OCI-LY1 (cell line): ENCODE data around the gene ITPRIPL2.

Source experiments
- H2AFZ ChIP-seq: fragments of 200-600 bp; sonication (generic), shearing (Covaris generic); 2 replicates; pipeline ENCODE4 v1.6.0; 2014; ENCODE audit warnings: antibody characterized with exemption, mild to moderate bottlenecking, low read length
- H3F3A ChIP-seq: fragments of 200-600 bp; sonication (generic), shearing (Covaris generic); 2 replicates; pipeline ENCODE4 v1.6.0; 2014; ENCODE audit warnings: mild to moderate bottlenecking, antibody characterized with exemption, low read length, moderate library complexity; ENCODE audit not compliant: insufficient read depth
- H3K27ac ChIP-seq: fragments of 200-600 bp; sonication (generic); 2 replicates; pipeline ENCODE4 v1.5.1; 2014; ENCODE audit warnings: low read length, mixed run types, mild to moderate bottlenecking, low read depth; ENCODE audit not compliant: poor library complexity, severe bottlenecking
- H3K27me3 ChIP-seq: fragments of 200-600 bp; sonication (generic); 2 replicates; pipeline ENCODE4 v1.6.0; 2014; ENCODE audit warnings: antibody characterized with exemption, mild to moderate bottlenecking, low read length, moderate library complexity; ENCODE audit not compliant: insufficient read depth
- H3K36me3 ChIP-seq: fragments of 200-600 bp; sonication (generic); 2 replicates; pipeline ENCODE4 v1.6.1; 2014; ENCODE audit warnings: mild to moderate bottlenecking, antibody characterized with exemption, low read length, moderate library complexity, mixed read lengths; ENCODE audit not compliant: insufficient read depth
- H3K4me1 ChIP-seq: fragments of 200-600 bp; sonication (generic); 2 replicates; pipeline ENCODE4 v1.5.1; 2014; ENCODE audit warnings: mild to moderate bottlenecking, low read length, moderate library complexity; ENCODE audit not compliant: insufficient read depth, severe bottlenecking
- H3K4me2 ChIP-seq: fragments of 200-600 bp; sonication (generic), shearing (Covaris generic); 2 replicates; pipeline ENCODE4 v1.6.1; 2014; ENCODE audit warnings: low read length
- H3K4me3 ChIP-seq: fragments of 200-600 bp; sonication (generic); 2 replicates; pipeline ENCODE4 v1.5.1; 2014; ENCODE audit warnings: low read length, low read depth, mild to moderate bottlenecking, mixed read lengths; ENCODE audit not compliant: poor library complexity, severe bottlenecking
- H3K79me2 ChIP-seq: fragments of 200-600 bp; shearing (Covaris generic); 2 replicates; pipeline ENCODE4 v1.6.1; 2016; ENCODE audit warnings: mixed run types, low read length, mixed read lengths; ENCODE audit not compliant: insufficient read depth
- H3K9ac ChIP-seq: fragments of 200-600 bp; sonication (generic), shearing (Covaris generic); 2 replicates; pipeline ENCODE4 v1.6.1; 2014; ENCODE audit warnings: mild to moderate bottlenecking, low read length, mixed read lengths
- H3K9me2 ChIP-seq: fragments of 200-600 bp; sonication (generic), shearing (Covaris generic); 2 replicates; pipeline ENCODE4 v1.6.1; 2014; ENCODE audit warnings: low read depth, mild to moderate bottlenecking, low read length, mixed read lengths
- H3K9me3 ChIP-seq: fragments of 200-600 bp; shearing (Covaris generic); 2 replicates; pipeline ENCODE4 v1.6.1; 2014; ENCODE audit warnings: low read length, mixed read lengths
- H4K20me1 ChIP-seq: fragments of 200-600 bp; sonication (generic), shearing (Covaris generic); 2 replicates; pipeline ENCODE4 v1.6.0; 2016; ENCODE audit warnings: mild to moderate bottlenecking, low read length; ENCODE audit not compliant: insufficient read depth
- EZH2 ChIP-seq: fragments of 200-600 bp; sonication (generic), shearing (Covaris generic); IDR thresholded peaks from 2 replicates; pipeline ENCODE4 v1.8.0; 2017; ENCODE audit warnings: borderline replicate concordance, mixed run types, mild to moderate bottlenecking, antibody characterized with exemption, low read length, moderate library complexity, mixed read lengths
- TF ChIP-seq, protein P1 (sequence below): fragments of 200-600 bp; sonication (generic), shearing (Covaris generic); IDR thresholded peaks from 2 replicates; pipeline ENCODE4 v1.5.1; 2017; ENCODE audit warnings: mild to moderate bottlenecking, antibody characterized with exemption, low read length, moderate library complexity, mixed read lengths

Gene ITPRIPL2

DNA sequence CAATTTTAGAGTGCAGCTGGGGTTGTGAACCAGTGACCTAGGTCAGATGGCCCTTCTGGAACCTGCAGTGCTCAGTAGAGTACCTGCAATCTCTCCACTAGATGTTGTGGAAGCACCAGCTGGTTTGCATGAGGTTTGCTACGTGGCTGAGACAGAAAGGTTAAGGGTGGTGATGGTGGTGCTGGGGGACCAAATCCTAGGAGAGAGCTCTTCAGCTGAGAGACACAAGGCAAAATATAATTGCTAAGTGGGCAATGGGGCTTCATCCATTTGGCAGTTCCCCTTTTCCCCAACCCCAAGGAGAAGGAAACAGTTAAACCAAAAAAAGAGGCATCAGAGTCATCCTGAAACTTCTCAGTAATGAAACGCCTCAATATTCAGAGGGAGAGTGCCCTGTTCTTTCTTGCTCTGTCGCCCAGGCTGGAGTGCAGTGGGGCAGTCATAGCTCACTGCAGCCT lies 13.9 kb downstream of the ITPRIPL2 start:
- H3K4me2 ChIP-seq = no peak overlapping the region
- no peak overlapping the region for H3K9ac ChIP-seq
- peaks cover 4% of the 10 kb centered on the region; the same call in 1 of the 2 replicates for H3K9me3 ChIP-seq
- TF ChIP-seq, protein P1, sequence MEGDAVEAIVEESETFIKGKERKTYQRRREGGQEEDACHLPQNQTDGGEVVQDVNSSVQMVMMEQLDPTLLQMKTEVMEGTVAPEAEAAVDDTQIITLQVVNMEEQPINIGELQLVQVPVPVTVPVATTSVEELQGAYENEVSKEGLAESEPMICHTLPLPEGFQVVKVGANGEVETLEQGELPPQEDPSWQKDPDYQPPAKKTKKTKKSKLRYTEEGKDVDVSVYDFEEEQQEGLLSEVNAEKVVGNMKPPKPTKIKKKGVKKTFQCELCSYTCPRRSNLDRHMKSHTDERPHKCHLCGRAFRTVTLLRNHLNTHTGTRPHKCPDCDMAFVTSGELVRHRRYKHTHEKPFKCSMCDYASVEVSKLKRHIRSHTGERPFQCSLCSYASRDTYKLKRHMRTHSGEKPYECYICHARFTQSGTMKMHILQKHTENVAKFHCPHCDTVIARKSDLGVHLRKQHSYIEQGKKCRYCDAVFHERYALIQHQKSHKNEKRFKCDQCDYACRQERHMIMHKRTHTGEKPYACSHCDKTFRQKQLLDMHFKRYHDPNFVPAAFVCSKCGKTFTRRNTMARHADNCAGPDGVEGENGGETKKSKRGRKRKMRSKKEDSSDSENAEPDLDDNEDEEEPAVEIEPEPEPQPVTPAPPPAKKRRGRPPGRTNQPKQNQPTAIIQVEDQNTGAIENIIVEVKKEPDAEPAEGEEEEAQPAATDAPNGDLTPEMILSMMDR = no peak
- TF ChIP-seq EZH2 = no peak
- H3K4me3 ChIP-seq = no peak overlapping the region
- peaks cover 4% of the 10 kb centered on the region; the same call in 1 of the 2 replicates for H3K27me3 ChIP-seq
- H3F3A ChIP-seq = no peaks in the 10 kb centered on the region
- no peaks in the 10 kb centered on the region; the same call in 1 of the 2 replicates for H3K36me3 ChIP-seq
- H3K4me1 ChIP-seq = no peaks in the 10 kb centered on the region
- no peak overlapping the region for H3K27ac ChIP-seq
- H3K9me2 ChIP-seq = no peaks in the 10 kb centered on the region
- no peaks in the 10 kb centered on the region for H4K20me1 ChIP-seq
- H2AFZ ChIP-seq = no peak overlapping the region
- H3K79me2 ChIP-seq = no peaks in the 10 kb centered on the region

DNA sequence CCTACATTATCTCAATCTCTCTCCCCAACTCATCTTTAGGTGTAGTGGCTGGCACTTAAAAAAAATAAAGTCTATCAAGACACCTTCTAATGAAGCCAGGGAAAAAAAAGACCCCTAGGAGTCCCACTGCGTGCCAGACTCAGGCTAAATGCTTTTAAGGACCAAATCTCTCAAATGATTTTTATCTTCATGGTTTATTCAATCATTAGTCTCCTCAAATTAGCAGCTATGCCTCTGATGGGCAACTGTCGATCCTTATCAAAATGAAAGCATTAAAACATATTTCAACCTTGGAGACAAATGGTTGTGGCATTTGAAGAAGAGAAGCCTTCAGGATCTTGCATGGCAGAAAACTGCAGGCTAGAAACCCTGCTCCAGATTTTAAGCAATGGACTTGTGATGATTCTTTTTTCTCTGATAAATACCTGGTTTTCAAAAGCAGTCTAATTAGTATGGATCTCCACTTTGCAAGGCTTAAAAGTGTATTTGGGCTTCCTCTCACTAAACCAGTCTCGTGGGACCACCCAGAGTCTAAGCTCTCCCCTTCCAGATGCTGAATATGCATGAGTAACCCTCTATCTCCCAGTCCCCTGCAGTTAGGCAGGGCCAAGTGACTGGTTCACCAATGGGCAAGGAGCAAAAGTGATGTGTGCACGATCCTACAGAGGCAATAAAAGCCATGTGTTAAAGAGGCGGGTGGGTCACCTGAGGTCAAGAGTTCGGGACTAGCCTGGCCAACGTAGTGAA lies 14.9 kb downstream of the ITPRIPL2 start:
- Histone ChIP-seq H3F3A (no peaks in the 10 kb centered on the region), H3K9me3 (peaks cover 4% of the 10 kb centered on the region; the same call in 1 of the 2 replicates), H3K27ac (no peak overlapping the region), H3K36me3 (no peaks in the 10 kb centered on the region; the same call in 1 of the 2 replicates), H3K4me1 (no peaks in the 10 kb centered on the region), H3K79me2 (no peaks in the 10 kb centered on the region), H3K27me3 (peaks cover 4% of the 10 kb centered on the region; the same call in 1 of the 2 replicates), H3K4me3 (no peak overlapping the region), H3K9me2 (no peaks in the 10 kb centered on the region), H3K4me2 (no peak overlapping the region), H3K9ac (no peak overlapping the region), H2AFZ (no peak overlapping the region), H4K20me1 (no peaks in the 10 kb centered on the region)
- TF ChIP-seq EZH2 = no peak
- TF ChIP-seq, protein P1 = no peak

DNA sequence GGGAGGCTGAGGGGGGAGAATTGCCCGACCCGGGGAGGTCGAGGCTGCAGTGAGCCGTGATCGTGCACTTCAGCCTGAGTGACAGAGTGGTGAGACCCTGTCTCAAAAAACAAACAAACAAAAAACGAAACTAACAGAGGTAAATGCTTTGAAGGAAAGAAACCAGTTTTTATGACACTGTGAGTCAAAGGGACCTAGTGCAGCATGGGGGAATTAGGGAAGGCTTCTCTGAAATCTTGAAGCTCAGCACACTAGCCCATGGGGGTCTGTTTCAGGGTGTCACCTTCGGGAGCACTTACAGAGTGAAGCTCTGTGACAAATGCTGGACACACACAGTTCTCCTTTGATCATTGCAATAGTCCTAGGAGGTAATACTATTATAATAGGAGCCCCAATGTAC lies 16.6 kb downstream of the ITPRIPL2 start:
- Histone ChIP-seq H3K4me3 (no peak overlapping the region), H3K27me3 (peaks cover 4% of the 10 kb centered on the region; the same call in 1 of the 2 replicates), H4K20me1 (no peaks in the 10 kb centered on the region), H3K4me2 (no peak overlapping the region), H3K79me2 (no peaks in the 10 kb centered on the region), H2AFZ (no peak overlapping the region), H3K4me1 (no peaks in the 10 kb centered on the region), H3K9me3 (peaks cover 4% of the 10 kb centered on the region; the same call in 1 of the 2 replicates), H3K36me3 (no peaks in the 10 kb centered on the region), H3K9ac (no peak overlapping the region), H3K9me2 (no peaks in the 10 kb centered on the region), H3F3A (no peaks in the 10 kb centered on the region), H3K27ac (no peak overlapping the region)
- TF ChIP-seq, protein P1 = no peak
- TF ChIP-seq EZH2 = no peak
